ENCODE data around the gene B4GALT1. TPM values are rescaled to one million over a fixed set of nuclear protein-coding genes. Genes with fewer than 3 reads are reported as not detected.

The B4GALT1 gene
- total and polyA plus RNA-seq, 4 donors, result 27.2 to 130 (median 86.2) TPM

DNA sequence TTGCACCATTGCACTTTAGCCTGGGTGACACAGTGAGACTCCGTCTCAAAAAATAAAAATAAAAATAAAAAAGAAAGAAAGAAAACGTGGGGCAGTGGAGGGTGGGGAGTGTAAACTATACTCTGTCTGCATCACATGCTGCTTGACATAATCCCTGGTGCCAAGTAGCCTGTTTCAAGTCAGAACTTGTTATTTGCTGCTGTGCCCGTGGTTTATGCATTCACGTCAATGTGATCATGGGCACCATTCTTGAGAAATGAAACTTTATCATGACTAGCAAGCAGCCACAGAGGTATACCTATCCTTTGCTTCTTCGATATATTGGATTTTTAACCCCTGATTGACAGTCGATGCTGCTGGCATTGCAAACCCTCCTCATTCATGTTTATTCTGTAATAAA is 86.6 kb downstream of the B4GALT1 start:
- no peaks in the 10 kb centered on the region for H3K27me3 ChIP-seq (ENCODE audit: control insufficient read depth in 3 of 3, insufficient read depth in 3 of 3, low read length in 2 of 3)
- H3K9ac ChIP-seq (ENCODE audit: insufficient read depth in 1 of 2, low read length in 2 of 2), result peak overlapping the region in 1 of 2 donors; percentile 67
- 61 to 67% methylated on average over 6 of the region's 6 CpGs for WGBS, 2 donors
- H3K4me3 ChIP-seq, result no peak overlapping the region
- no peaks in the 10 kb centered on the region for H3K9me3 ChIP-seq (ENCODE audit: control insufficient read depth in 4 of 4, insufficient read depth in 3 of 4, low read length in 3 of 4)
- DNase-seq (no peak), ATAC-seq (ENCODE audit: insufficient read depth, low FRiP score) (no peak)
- H3K36me3 ChIP-seq (ENCODE audit: control insufficient read depth in 4 of 4, insufficient read depth in 4 of 4, low read length in 4 of 4), result peaks cover 0 to 5% (median 0%) of the 10 kb centered on the region in 4 donors
- H3K4me1 ChIP-seq (ENCODE audit: control insufficient read depth in 5 of 5, insufficient read depth in 5 of 5, low read length in 5 of 5), result peaks cover 0 to 6% (median 2%) of the 10 kb centered on the region in 5 donors
- TF ChIP-seq CTCF (IDR thresholded peaks at IDR 0.05; ENCODE audit: control extremely low read depth, extremely low read depth), result no peak
- H3K27ac ChIP-seq (ENCODE audit: low read depth in 1 of 2, low read length in 1 of 2), result no peak overlapping the region

- H3K36me3 ChIP-seq (ENCODE audit: control insufficient read depth in 4 of 4, insufficient read depth in 4 of 4, low read length in 4 of 4), result peaks cover 10 to 16% (median 13%) of the 10 kb centered on the region in 4 donors
- no peaks in the 10 kb centered on the region for H3K27me3 ChIP-seq (ENCODE audit: control insufficient read depth in 3 of 3, insufficient read depth in 3 of 3, low read length in 2 of 3)
- TF ChIP-seq CTCF (IDR thresholded peaks at IDR 0.05; ENCODE audit: control extremely low read depth, extremely low read depth), result no peak
- DNase-seq (peak; percentile 99), ATAC-seq (ENCODE audit: insufficient read depth, low FRiP score) (peak; percentile 96)
- H3K4me3 ChIP-seq, result peak within 1 kb of the TSS; percentile 83
- H3K4me1 ChIP-seq (ENCODE audit: control insufficient read depth in 5 of 5, insufficient read depth in 5 of 5, low read length in 5 of 5), result peaks cover 0 to 9% (median 3%) of the 10 kb centered on the region in 5 donors
- no peaks in the 10 kb centered on the region for H3K9me3 ChIP-seq (ENCODE audit: control insufficient read depth in 4 of 4, insufficient read depth in 3 of 4, low read length in 3 of 4)
- H3K9ac ChIP-seq (ENCODE audit: insufficient read depth in 1 of 2, low read length in 2 of 2), result peak within 1 kb of the TSS; percentile 99 to 100
- H3K27ac ChIP-seq (ENCODE audit: low read depth in 1 of 2, low read length in 1 of 2), result peak within 1 kb of the TSS; percentile 91 to 96
- WGBS, 2 donors, result 1% methylated on average over 53 of the region's 53 CpGs
Observed at GRCh38 chr9:33076046-33077004, 90.8 kb downstream of the B4GALT1 start, which contains the start of gene SMU1. SMU1 (minus strand) TSS chr9:33076674; CDS start chr9:33076608, 66 bp downstream.

- TF ChIP-seq CTCF (IDR thresholded peaks at IDR 0.05; ENCODE audit: control extremely low read depth, extremely low read depth), result no peak
- Histone ChIP-seq H3K9me3 (ENCODE audit: control insufficient read depth in 4 of 4, insufficient read depth in 3 of 4, low read length in 3 of 4) (no peaks in the 10 kb centered on the region), H3K36me3 (ENCODE audit: control insufficient read depth in 4 of 4, insufficient read depth in 4 of 4, low read length in 4 of 4) (peaks cover 24 to 50% (median 30%) of the 10 kb centered on the region in 4 donors), H3K4me1 (ENCODE audit: control insufficient read depth in 5 of 5, insufficient read depth in 5 of 5, low read length in 5 of 5) (no peaks in the 10 kb centered on the region), H3K4me3 (no peak overlapping the region), H3K27me3 (ENCODE audit: control insufficient read depth in 3 of 3, insufficient read depth in 3 of 3, low read length in 2 of 3) (no peaks in the 10 kb centered on the region), H3K27ac (ENCODE audit: low read depth in 1 of 2, low read length in 1 of 2) (no peak overlapping the region), H3K9ac (ENCODE audit: insufficient read depth in 1 of 2, low read length in 2 of 2) (no peak overlapping the region)
- ATAC-seq (ENCODE audit: insufficient read depth, low FRiP score) (no peak), DNase-seq (no peak)
- WGBS, 2 donors, result 85 to 86% methylated on average over 1 of the region's 1 CpG
Observed at GRCh38 chr9:33068991-33069390, 98.1 kb downstream of the B4GALT1 start.
